SH-SY5Y (cell line): ENCODE results near the gene SMCO3.

Experiments
- GATA2 ChIP-seq: IDR thresholded peaks from 2 replicates; pipeline ENCODE4 v1.6.1; 2011; ENCODE audit warnings: mild to moderate bottlenecking, low read depth, low read length
- GATA3 ChIP-seq: IDR thresholded peaks from 2 replicates; pipeline ENCODE4 v1.6.1; 2011; ENCODE audit warnings: low read depth, mild to moderate bottlenecking, low read length, moderate library complexity

GRCh38 chr12:14774906-14775635 is 38.9 kb downstream of the SMCO3 start:
- TF ChIP-seq GATA2 = no peak
- no peak for TF ChIP-seq GATA3
